Kidney epithelial cell (primary cell): ENCODE measurements around the gene ZNF222. TPM values are rescaled to one million over a fixed set of nuclear protein-coding genes. Genes with fewer than 3 reads are reported as not detected.

Source experiments
- DNase-seq: peaks from one replicate; pipeline ENCODE4 v3.0.0-alpha.2; 2010; ENCODE audit warnings: low read depth
- H3K27me3 ChIP-seq: 2 replicates; pipeline ENCODE4 v1.6.0; 2011; ENCODE audit warnings: low read length; ENCODE audit not compliant: control insufficient read depth, insufficient read depth
- H3K36me3 ChIP-seq: 2 replicates; pipeline ENCODE4 v1.5.1; 2011; ENCODE audit warnings: low read length; ENCODE audit not compliant: control insufficient read depth, insufficient read depth
- H3K4me3 ChIP-seq: 2 replicates; pipeline ENCODE4 v1.5.1; 2011; ENCODE audit warnings: low read depth, mild to moderate bottlenecking, control low read depth, low read length
- CTCF ChIP-seq: IDR thresholded peaks from 2 replicates; pipeline ENCODE4 v1.5.1; 2011; ENCODE audit warnings: mild to moderate bottlenecking, moderate library complexity, low read length, control low read depth, inconsistent platforms; ENCODE audit not compliant: insufficient read depth, poor library complexity, severe bottlenecking
- total RNA-seq: library from RNA; depleted of rRNA; stranded (reverse); fragments of >200 nt; gene quantifications from 2 replicates; pipeline ENCODE4 v1.2.3, GENCODE V29; 2015

The ZNF222 gene
- total RNA-seq, 1 donor from 2014 or later: 3.3 TPM

- no peak overlapping the region for H3K4me3 ChIP-seq
- TF ChIP-seq CTCF: no peak
- H3K27me3 ChIP-seq: no peaks in the 10 kb centered on the region
- H3K36me3 ChIP-seq: no peaks in the 10 kb centered on the region
- no peak for DNase-seq
These were observed 6.9 kb downstream of the ZNF222 start for GRCh38 chr19:44032001-44032610.

- no peaks in the 10 kb centered on the region for H3K36me3 ChIP-seq
- TF ChIP-seq CTCF: no peak
- H3K4me3 ChIP-seq: no peak overlapping the region
- H3K27me3 ChIP-seq: no peaks in the 10 kb centered on the region
- no peak for DNase-seq
These were observed 17.0 kb downstream of the ZNF222 start for GRCh38 chr19:44042147-44042546.

GRCh38 chr19:44050740-44051649, 25.8 kb downstream of the ZNF222 start:
- no peak for TF ChIP-seq CTCF
- Histone ChIP-seq H3K36me3 (peaks cover 2% of the 10 kb centered on the region), H3K27me3 (no peaks in the 10 kb centered on the region), H3K4me3 (peak overlapping the region; percentile 83)
- DNase-seq: no peak

GRCh38 chr19:44051650-44052402, 26.6 kb downstream of the ZNF222 start, which contains the start of gene ZNF223:
Gene ZNF223, plus strand, starts transcription at chr19:44052036. Its CDS starts 3,141 bp downstream, at chr19:44055177.
- Histone ChIP-seq H3K27me3 (no peaks in the 10 kb centered on the region), H3K4me3 (peak within 1 kb of the TSS; percentile 83), H3K36me3 (peaks cover 2% of the 10 kb centered on the region)
- DNase-seq: peak; percentile 78
- TF ChIP-seq CTCF: no peak

- no peak for DNase-seq
- H3K36me3 ChIP-seq: peaks cover 2% of the 10 kb centered on the region
- H3K4me3 ChIP-seq: no peak overlapping the region
- H3K27me3 ChIP-seq: no peaks in the 10 kb centered on the region
- no peak for TF ChIP-seq CTCF
These were observed 30.7 kb downstream of the ZNF222 start for GRCh38 chr19:44055870-44056269.
